OCI-LY1 (cell line): ENCODE results near the gene ZBTB16.

Experiments
- H2AFZ ChIP-seq: fragments of 200-600 bp; sonication (generic), shearing (Covaris generic); 2 replicates; pipeline ENCODE4 v1.6.0; 2014; ENCODE audit warnings: antibody characterized with exemption, mild to moderate bottlenecking, low read length
- H3F3A ChIP-seq: fragments of 200-600 bp; sonication (generic), shearing (Covaris generic); 2 replicates; pipeline ENCODE4 v1.6.0; 2014; ENCODE audit warnings: mild to moderate bottlenecking, antibody characterized with exemption, low read length, moderate library complexity; ENCODE audit not compliant: insufficient read depth
- H3K27ac ChIP-seq: fragments of 200-600 bp; sonication (generic); 2 replicates; pipeline ENCODE4 v1.5.1; 2014; ENCODE audit warnings: low read length, mixed run types, mild to moderate bottlenecking, low read depth; ENCODE audit not compliant: poor library complexity, severe bottlenecking
- H3K27me3 ChIP-seq: fragments of 200-600 bp; sonication (generic); 2 replicates; pipeline ENCODE4 v1.6.0; 2014; ENCODE audit warnings: antibody characterized with exemption, mild to moderate bottlenecking, low read length, moderate library complexity; ENCODE audit not compliant: insufficient read depth
- H3K36me3 ChIP-seq: fragments of 200-600 bp; sonication (generic); 2 replicates; pipeline ENCODE4 v1.6.1; 2014; ENCODE audit warnings: mild to moderate bottlenecking, antibody characterized with exemption, low read length, moderate library complexity, mixed read lengths; ENCODE audit not compliant: insufficient read depth
- H3K4me1 ChIP-seq: fragments of 200-600 bp; sonication (generic); 2 replicates; pipeline ENCODE4 v1.5.1; 2014; ENCODE audit warnings: mild to moderate bottlenecking, low read length, moderate library complexity; ENCODE audit not compliant: insufficient read depth, severe bottlenecking
- H3K4me2 ChIP-seq: fragments of 200-600 bp; sonication (generic), shearing (Covaris generic); 2 replicates; pipeline ENCODE4 v1.6.1; 2014; ENCODE audit warnings: low read length
- H3K4me3 ChIP-seq: fragments of 200-600 bp; sonication (generic); 2 replicates; pipeline ENCODE4 v1.5.1; 2014; ENCODE audit warnings: low read length, low read depth, mild to moderate bottlenecking, mixed read lengths; ENCODE audit not compliant: poor library complexity, severe bottlenecking
- H3K79me2 ChIP-seq: fragments of 200-600 bp; shearing (Covaris generic); 2 replicates; pipeline ENCODE4 v1.6.1; 2016; ENCODE audit warnings: mixed run types, low read length, mixed read lengths; ENCODE audit not compliant: insufficient read depth
- H3K9ac ChIP-seq: fragments of 200-600 bp; sonication (generic), shearing (Covaris generic); 2 replicates; pipeline ENCODE4 v1.6.1; 2014; ENCODE audit warnings: mild to moderate bottlenecking, low read length, mixed read lengths
- H3K9me2 ChIP-seq: fragments of 200-600 bp; sonication (generic), shearing (Covaris generic); 2 replicates; pipeline ENCODE4 v1.6.1; 2014; ENCODE audit warnings: low read depth, mild to moderate bottlenecking, low read length, mixed read lengths
- H3K9me3 ChIP-seq: fragments of 200-600 bp; shearing (Covaris generic); 2 replicates; pipeline ENCODE4 v1.6.1; 2014; ENCODE audit warnings: low read length, mixed read lengths
- H4K20me1 ChIP-seq: fragments of 200-600 bp; sonication (generic), shearing (Covaris generic); 2 replicates; pipeline ENCODE4 v1.6.0; 2016; ENCODE audit warnings: mild to moderate bottlenecking, low read length; ENCODE audit not compliant: insufficient read depth
- EZH2 ChIP-seq: fragments of 200-600 bp; sonication (generic), shearing (Covaris generic); IDR thresholded peaks from 2 replicates; pipeline ENCODE4 v1.8.0; 2017; ENCODE audit warnings: borderline replicate concordance, mixed run types, mild to moderate bottlenecking, antibody characterized with exemption, low read length, moderate library complexity, mixed read lengths
- TF ChIP-seq, protein P1 (sequence below): fragments of 200-600 bp; sonication (generic), shearing (Covaris generic); IDR thresholded peaks from 2 replicates; pipeline ENCODE4 v1.5.1; 2017; ENCODE audit warnings: mild to moderate bottlenecking, antibody characterized with exemption, low read length, moderate library complexity, mixed read lengths

Gene ZBTB16

DNA sequence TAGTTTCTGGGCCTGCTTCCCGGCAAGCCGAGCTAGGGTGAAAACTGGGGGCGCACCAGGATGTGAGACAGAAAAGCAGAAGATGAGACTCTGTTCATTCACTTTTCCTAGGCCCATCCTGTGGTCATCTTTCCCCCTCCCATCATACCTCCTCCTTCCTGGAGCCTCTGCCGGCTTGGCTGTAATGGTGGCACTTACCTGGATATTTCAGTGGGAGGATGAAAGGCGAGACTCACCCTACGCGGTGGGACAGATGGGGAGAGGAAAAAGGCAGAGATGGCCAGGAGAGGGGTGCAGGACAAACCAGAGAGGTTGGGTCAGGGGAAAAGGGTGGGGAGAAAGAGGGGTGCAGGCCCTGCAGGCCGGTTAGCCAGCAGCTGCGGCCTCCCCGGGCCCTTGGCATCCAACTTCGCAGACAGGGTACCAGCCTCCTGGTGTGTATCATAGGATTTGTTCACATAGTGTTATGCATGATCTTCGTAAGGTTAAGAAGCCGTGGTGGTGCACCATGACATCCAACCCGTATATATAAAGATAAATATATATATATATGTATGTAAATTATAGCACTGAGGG is 195.1 kb downstream of the ZBTB16 start:
- Histone ChIP-seq H3K4me1 (peaks cover 10% of the 10 kb centered on the region), H3K4me2 (no peak overlapping the region), H3K9me3 (no peaks in the 10 kb centered on the region), H3K4me3 (no peak overlapping the region), H3K9me2 (no peaks in the 10 kb centered on the region), H2AFZ (no peak overlapping the region), H4K20me1 (no peaks in the 10 kb centered on the region), H3K27me3 (no peaks in the 10 kb centered on the region), H3F3A (no peaks in the 10 kb centered on the region), H3K27ac (no peak overlapping the region), H3K79me2 (no peaks in the 10 kb centered on the region), H3K9ac (no peak overlapping the region), H3K36me3 (no peaks in the 10 kb centered on the region)
- TF ChIP-seq, protein P1, sequence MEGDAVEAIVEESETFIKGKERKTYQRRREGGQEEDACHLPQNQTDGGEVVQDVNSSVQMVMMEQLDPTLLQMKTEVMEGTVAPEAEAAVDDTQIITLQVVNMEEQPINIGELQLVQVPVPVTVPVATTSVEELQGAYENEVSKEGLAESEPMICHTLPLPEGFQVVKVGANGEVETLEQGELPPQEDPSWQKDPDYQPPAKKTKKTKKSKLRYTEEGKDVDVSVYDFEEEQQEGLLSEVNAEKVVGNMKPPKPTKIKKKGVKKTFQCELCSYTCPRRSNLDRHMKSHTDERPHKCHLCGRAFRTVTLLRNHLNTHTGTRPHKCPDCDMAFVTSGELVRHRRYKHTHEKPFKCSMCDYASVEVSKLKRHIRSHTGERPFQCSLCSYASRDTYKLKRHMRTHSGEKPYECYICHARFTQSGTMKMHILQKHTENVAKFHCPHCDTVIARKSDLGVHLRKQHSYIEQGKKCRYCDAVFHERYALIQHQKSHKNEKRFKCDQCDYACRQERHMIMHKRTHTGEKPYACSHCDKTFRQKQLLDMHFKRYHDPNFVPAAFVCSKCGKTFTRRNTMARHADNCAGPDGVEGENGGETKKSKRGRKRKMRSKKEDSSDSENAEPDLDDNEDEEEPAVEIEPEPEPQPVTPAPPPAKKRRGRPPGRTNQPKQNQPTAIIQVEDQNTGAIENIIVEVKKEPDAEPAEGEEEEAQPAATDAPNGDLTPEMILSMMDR, result no peak
- no peak for TF ChIP-seq EZH2

DNA sequence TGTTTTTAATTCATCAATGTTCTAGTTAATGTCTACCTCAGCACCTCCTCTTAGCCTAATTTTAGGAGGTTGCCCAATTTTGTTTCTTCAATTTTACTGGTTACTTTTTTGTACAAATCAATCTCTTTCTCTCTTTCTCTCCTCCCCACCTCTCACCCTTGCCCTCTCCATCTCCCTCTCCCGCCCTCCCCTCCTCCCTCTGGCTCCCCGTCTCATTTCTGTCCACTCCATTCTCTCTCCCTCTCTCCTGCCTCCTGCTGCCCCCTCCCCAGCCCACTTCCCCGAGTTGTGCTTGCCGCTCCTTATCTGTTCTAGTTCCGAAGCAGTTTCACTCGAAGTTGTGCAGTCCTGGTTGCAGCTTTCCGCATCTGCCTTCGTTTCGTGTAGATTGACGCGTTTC is 195.8 kb downstream of the ZBTB16 start:
- no peaks in the 10 kb centered on the region for H3K27me3 ChIP-seq
- H3K27ac ChIP-seq, result no peak overlapping the region
- no peaks in the 10 kb centered on the region for H3K9me3 ChIP-seq
- TF ChIP-seq EZH2, result no peak
- TF ChIP-seq, protein P1, result no peak
- H2AFZ ChIP-seq, result no peak overlapping the region
- no peak overlapping the region for H3K9ac ChIP-seq
- H3K4me3 ChIP-seq, result no peak overlapping the region
- H3K9me2 ChIP-seq, result no peaks in the 10 kb centered on the region
- H3K4me1 ChIP-seq, result peaks cover 10% of the 10 kb centered on the region
- no peaks in the 10 kb centered on the region for H3F3A ChIP-seq
- no peaks in the 10 kb centered on the region for H3K36me3 ChIP-seq
- H3K79me2 ChIP-seq, result no peaks in the 10 kb centered on the region
- no peak overlapping the region for H3K4me2 ChIP-seq
- H4K20me1 ChIP-seq, result no peaks in the 10 kb centered on the region

DNA sequence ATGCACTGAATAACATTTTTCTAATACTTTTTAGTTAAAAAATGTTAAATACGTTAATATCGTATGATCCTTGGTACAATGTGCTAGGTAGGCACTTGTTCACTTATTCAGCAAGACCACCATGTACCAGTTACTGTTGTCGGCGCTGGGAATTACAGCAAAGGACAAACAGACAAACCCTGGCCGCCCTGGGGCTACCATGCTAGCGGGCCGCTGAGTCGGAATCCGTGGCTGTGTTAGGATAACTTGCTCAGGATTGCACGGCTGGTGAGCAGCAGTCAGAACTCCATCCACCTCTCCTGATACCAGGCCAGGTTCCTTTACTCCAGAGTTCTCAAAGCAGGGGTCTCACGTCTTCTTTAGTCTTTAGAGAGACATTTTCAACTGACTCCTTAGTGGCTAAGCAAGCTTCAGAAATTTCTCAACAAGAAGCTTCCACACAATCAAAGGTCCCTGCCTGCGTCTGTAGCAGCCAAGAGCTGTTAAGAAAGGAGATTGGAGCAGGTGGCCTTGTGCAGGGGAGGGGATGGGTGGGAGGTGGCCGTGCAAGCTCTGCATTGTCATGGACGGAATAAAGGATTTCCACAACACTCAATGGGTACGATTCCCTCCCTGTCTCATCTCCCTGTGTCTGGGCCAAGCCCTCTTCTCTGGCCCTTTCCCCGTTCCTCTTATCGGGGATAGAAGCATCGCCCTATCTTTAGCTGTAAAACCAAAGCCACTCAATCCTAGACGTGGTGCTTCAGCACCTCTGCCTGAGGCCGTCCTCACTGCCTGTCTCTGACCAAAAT is 196.9 kb downstream of the ZBTB16 start:
- no peak for TF ChIP-seq EZH2
- TF ChIP-seq, protein P1, result no peak
- Histone ChIP-seq H3K9ac (no peak overlapping the region), H3K79me2 (no peaks in the 10 kb centered on the region), H4K20me1 (no peaks in the 10 kb centered on the region), H3K4me1 (peaks cover 10% of the 10 kb centered on the region), H3K4me3 (no peak overlapping the region), H3K9me3 (no peaks in the 10 kb centered on the region), H3F3A (no peaks in the 10 kb centered on the region), H3K4me2 (no peak overlapping the region), H3K9me2 (no peaks in the 10 kb centered on the region), H3K27me3 (no peaks in the 10 kb centered on the region), H3K27ac (no peak overlapping the region), H2AFZ (no peak overlapping the region), H3K36me3 (no peaks in the 10 kb centered on the region)
